LHCN-M2 (cell line): ENCODE measurements around the gene ABI3. TPM values are rescaled to one million over a fixed set of nuclear protein-coding genes. Genes with fewer than 3 reads are reported as not detected.

Experiments
- DNase-seq: peaks from one replicate; pipeline ENCODE4 v3.0.0-alpha.2; 2012; ENCODE audit warnings: low read depth
- total RNA-seq: library from RNA; depleted of rRNA; stranded (reverse); fragments of >200 nt; gene quantifications from 2 replicates; pipeline ENCODE4 v1.2.3, GENCODE V29; 2014

The ABI3 gene
- total RNA-seq, 1 experiment from 2014 or later = not detected

DNA sequence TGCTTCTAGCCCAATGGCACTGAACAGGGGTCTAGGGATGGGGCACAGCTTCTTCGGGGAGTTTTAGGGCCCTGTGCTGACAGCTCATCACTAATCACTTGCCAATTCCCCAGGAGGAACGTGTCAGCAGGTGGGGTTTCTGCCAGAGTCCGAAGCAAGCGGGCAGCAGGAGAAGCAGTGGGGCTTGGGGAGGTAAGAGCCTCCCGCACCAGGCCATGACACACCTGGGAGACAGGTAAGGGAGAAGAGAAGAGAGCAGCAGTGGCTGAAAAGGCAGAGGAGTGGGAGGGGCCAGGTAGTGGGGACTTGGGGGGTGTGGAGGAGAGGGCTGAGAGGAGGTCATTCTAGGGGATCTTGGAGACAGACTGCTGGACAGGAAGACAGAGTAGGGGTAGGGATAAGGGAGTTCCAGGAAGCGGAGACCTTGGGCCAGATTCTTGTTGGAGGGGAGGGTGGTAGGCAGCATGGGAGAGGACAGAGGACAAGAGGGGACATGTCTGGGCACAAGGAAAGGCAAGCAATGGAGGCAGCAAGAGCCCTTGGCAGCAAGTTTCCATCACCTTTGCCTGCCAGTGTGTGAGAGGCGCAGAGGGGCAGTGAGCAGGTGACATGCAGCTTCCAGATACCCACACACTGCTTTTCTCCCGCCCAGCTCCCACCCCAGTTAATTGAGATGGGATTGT is 15.2 kb downstream of the ABI3 start:
- DNase-seq = no peak

DNA sequence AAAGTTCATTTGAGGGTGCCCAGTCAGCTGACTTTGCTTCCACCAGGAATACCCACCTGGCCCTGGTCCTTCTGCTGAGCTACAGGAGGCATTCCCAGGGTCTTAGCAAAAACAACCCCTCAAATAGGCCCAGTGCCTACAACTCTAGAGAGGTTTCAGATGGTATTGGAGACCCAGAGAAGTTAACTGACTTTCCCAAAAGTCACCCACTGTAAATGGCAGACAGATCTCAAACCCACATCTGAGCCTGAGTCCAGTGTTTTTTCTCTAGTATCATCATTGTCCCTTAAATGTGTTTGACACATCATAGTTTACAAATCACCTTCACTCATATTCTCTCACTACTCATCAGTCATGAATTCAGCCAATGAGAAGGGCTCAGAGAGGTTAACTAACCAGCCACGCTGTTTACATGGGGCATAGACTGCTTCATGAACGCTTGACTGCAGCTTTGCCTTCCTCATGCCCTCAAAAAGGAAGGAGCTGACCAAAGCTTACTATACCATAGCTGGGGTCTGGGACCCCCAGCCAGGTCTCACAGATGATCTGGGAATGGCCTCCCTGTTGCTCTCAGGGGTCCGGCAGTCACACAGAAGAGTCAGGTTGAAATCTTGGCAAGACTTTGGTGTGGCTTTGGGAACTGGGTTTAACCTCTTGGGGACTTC is 16.4 kb downstream of the ABI3 start:
- DNase-seq = no peak

DNA sequence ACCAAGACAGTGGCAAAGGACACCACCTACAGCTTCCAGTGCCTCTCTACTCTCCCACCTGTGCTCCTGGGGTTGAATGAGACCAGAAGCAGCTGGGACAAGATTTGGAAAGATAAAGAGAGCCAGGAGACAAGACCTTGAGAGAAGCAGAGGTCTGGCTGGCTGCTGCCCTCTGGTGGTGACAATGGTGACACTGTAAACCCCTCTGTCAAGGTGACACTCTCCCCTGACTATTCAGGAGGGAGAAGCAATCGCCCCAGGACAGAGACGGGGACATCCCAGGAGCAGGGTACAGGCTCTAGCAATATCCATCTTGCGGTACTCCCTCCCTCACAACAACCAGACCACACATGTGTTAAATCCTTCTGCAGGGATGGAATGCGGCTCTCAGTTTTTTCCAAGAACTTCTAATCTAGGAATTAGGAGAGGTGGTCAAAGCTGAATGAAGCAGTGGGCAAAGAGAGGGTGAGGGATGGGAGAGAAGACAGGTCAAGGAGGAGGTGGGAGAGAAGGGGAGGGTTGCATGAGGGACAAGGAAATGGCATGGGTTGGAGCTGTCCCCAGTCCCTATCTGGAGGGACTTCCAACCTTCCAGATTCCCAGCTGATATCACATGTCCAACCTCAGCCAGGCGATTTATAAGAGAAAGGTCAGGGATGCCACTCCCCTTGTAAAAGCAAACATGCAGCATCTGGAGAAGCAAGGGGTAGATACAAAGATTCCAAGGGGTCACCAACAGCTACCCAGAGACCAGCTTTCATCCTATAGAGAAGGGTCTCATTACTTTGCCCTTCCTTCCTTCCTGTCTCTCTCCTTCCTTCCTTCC is 17.1 kb downstream of the ABI3 start:
- DNase-seq = peak; percentile 50

DNA sequence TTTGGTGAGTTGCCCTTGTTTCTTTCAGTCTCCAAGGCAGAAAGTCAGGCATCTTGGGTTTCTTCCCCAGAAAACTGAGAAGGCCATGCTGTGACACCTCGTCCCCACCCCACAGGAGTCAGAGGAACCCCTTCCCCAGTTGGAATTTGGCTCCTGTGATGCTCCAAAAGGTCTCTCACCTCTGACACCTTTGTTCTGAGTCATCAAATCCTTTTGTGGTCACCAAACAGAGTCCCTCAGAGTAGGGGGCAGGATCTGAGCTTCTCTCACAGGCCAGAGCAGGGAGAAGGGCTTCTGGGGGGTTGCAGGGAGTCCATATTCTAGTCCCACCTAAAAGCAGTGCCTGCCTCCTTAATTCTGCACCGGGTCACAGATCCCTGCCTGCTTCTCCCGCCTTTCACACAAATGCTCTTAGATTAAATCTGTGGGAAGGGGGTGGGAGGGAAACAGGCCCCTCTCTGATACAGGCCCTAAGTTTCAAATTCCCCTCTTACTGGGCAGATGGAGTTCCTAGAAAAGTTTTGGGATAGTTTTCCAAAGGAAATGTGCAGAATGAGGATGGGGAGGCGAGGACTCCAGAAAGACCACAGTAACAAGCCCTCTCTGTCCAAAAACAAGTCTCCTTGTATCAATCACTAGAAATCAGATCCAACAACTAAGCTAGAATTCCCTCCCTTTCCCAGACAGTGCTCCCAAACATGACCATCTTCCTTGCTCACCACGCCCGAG is 18.7 kb downstream of the ABI3 start:
- DNase-seq = no peak

- DNase-seq = no peak
Measured at GRCh38 chr17:49229805-49230600, 19.5 kb downstream of the ABI3 start.

DNA sequence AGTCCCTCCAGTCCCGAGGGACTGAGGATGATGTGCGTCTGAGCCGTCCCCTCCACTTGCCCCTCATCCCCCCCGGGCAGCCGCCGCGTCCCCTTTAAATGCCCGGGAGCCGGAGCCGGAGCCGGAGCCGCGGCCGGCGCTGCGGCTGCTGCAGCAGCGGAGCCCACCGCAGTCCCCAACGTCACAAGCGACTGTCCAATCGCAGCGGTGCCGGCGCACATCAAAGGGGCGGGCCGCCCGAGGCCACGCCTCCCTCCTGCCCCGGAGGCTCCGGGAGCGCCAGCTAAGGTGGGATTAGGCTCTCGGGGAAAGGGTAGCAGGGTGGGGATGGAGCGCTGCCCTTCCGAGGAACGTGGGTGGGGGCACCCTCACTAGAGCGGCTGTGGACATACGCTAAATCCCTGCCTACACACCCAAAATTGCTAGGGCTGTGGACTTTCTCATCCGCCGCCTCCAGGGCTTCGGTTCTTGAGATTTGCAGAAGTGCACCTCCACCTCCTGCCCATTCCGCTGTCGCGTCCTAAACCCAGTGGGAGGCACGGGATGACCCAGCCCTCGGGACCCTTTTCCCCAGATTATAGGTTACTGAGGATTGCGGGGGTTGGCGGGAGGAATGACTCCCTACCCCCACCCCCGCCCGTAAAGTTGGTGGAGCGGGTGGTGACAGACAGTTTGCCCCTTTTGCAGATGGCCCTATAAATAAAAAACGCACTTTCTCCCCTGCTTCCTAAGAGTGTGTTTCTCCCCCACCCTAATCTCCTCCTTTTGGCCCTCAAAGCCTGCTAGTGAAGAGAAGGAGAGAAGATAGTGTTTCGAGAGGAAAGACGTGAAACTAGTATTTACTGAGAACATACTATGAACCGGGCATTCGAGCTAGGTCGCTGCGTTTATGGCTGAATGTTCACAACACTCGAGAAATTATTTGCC is 20.4 kb downstream of the ABI3 start, which contains the start of gene PHOSPHO1:
PHOSPHO1 (minus strand) TSS at position 152 of the 927 bp plus-strand sequence. CDS start 4,096 bp downstream, outside the sequence.
- DNase-seq = peak; percentile 69

- DNase-seq = no peak
Measured at GRCh38 chr17:49231563-49231894, 21.0 kb downstream of the ABI3 start.

DNA sequence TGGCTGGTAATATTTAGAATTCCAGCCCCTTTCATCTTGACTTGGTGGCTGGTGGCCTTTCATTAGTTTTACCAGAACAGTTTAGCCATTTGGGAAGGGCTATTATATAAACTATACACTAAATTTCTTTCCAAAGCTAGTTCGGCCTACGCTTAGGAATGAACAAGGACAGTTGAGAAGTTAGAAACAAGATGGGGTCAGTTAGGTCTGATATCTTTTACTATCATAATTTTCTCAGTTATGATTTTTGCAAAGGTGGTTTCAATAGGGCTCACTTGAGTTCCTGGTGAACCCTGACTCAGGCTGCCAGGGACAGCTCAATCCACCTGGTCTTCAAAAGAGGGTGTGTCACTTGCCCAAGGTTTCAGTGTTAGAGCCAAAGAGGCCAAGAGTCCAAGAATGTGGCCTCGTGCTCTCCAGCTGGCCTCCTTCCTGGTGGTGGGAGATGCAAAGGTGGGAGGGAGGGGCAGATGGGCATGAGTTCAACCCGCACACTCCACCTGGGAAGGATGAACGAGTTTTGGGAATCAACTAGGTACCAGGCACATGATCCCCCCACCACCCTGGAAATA is 24.1 kb downstream of the ABI3 start:
- DNase-seq = no peak

- DNase-seq = no peak
Measured at GRCh38 chr17:49235896-49236295, 25.4 kb downstream of the ABI3 start.

DNA sequence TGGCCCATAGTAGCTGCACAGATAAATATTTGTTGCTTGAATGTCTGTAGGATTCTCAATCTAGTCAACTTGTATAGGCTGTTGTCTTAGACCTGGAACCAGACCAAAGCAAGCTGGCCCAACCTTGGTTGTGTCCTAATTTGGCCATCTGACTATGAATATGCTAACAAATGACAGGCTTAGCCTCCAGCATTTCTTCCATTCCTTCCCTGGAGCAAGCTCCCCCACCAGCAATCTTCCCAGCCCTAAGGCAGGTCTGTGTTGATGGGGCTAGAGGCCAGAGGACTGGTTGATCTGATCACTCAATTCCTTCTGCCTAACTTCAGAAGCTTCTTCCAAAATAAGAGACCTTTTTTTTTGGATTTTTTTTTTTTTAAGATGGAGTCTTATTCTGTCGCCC is 29.5 kb downstream of the ABI3 start:
- no peak for DNase-seq

DNA sequence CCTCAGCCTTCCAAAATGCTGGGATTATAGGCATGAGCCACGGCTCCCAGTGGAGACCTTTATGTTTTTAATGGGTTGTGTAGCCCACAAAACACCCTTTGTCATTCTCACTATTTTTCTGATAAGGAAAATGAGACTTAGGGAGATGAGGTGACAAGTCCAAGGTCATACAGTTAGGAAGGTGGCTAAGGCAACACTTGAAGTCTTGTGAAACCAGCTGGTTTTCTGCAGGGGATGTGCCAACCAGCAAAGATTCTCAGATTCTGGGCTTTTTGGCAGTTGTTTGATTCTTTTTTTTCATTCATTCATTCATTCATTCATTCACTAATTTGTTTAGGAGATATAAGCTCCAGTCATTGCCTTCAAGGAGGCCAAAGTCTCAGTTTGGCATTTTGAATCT is 30.1 kb downstream of the ABI3 start:
- DNase-seq = no peak

- no peak for DNase-seq
Measured at GRCh38 chr17:49241040-49241439, 30.5 kb downstream of the ABI3 start.

- no peak for DNase-seq
Measured at GRCh38 chr17:49241692-49242397, 31.3 kb downstream of the ABI3 start.

DNA sequence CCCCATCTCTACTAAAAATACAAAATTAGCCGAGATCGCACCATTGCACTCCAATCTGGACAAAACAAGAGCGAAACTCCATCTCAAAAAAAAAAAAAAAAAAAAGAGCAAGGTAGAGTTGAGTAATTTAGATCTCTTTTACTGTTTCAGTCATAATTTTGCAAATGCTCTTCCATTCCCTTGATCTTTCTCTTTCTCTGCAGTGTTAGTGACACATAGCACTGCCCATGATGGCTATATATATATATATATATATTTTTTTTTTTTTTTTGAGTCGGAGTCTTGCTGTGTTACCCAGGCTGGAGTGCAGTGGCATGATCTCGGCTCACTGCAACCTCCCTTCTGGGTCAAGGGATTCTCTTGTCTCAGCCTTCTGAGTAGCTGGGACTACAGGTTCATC is 32.3 kb downstream of the ABI3 start:
- DNase-seq = no peak

GRCh38 chr17:49244839-49245238 is 34.3 kb downstream of the ABI3 start:
- no peak for DNase-seq

- no peak for DNase-seq
Measured at GRCh38 chr17:49247944-49248343, 37.4 kb downstream of the ABI3 start.

- peak; percentile 10 for DNase-seq
Measured at GRCh38 chr17:49249292-49249794, 38.8 kb downstream of the ABI3 start.

DNA sequence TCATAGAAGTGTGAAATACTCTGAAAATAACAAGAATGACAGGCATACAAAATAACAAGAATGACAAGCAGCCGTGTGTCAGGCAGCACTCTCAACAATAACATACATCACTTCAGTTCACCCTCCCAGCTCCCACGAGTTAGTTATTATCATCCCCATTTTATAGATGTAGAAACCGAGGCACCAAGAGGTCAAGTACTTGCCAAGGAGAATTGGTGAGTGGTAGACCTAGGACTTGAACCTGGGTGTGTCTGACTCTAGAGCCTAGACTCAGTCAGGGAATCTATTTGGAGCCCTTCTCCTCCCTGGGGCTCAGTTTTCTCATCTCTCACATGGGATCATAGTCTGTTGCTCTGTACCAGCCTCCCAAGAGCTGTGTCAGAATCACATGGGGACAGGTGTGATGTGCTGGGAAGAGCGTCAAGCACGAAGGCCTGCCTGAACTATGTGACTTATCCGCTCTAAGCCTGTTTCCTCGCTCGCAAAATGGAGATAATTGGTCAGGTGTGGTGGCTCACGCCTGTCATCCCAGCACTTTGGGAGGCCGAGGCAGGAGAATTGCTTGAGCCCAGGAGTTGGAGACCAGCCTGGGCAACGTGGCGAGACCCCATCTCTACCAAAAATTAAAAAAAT is 39.5 kb downstream of the ABI3 start:
- no peak for DNase-seq
